Stimulated activated CD4-positive, alpha-beta T cell treated with anti-CD3 and anti-CD28 coated beads, TNF-alpha, amount 100 ng/mL, for 24 hours (primary cell): ENCODE measurements around the gene TBC1D16.

Source experiments
- DNase-seq, 3 experiments: peaks; one replicate each; pipeline ENCODE4 v3.0.0-alpha.2; 2020; ENCODE audit warnings: low read depth in 3 of 3

TBC1D16 gene

DNA sequence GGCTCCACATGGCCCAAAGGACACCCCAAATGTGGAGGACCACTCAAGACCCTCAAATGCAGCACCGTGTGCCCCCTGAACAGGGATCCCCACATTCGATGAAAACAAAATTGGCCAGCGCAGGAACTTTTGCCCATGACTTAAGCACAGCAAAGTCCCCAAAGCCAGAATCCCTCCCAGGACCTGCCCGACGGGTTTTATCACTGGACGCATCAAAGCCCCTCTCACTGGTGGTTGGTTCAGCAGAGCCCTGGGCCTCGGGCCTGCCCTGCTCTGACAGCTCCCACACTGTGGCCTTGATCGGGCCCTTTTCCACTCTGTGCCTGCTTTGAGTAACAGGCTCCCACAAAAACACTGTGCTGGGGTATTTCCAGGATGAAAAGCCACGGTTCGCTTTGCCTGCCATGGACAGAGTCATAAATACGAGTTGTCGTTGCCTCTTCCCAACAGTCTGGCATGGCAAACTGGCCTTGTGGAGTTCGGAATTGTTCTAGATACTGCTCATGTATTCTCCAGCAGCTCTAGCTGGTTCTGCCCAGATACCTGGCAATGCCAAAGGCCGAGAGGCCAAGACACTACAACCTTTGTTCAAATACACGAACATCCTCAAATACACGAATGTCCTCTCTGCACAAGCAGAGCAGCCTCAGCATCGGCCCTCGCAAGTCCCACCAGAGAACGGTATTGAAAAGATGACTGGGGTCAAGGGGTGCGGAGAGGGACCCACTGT is 46.4 kb downstream of the TBC1D16 start:
- no peak for DNase-seq

DNA sequence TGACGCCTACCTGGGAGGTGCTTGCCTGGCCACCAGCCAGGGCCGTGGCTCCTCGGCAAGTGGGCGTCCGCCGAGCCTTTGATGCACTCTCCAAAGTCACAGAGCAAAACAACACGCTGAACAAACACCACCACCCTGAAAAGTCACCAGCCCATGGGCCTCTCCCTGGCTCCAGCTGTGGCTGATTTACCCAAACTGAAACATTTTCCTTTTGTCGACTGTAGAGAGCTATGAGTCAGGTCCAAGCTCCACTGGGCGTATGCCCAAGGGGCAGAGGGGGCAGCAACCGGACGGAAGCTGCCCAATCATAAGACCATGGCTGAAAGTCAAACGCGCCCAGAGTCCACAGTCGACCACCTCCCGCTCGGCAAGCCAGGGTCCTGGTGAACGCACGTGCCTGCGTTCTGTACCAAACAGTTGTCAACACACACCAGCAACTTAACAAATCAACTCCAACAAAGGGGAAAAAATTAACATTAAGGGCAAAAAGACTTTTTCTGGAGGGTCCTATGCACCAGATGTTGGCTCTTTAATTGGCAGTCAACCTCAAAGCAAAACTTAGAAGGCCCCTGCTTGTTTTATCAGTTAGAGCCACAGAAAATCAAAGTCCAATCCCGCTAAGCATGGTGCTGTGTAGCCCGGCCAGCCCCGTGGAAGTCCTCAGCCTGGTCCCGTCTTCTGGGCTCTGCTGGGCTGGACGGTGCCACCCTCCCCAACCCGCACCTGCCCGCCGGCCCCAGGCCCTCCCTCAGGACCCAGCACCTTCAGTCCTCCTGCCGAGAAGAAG is 47.3 kb downstream of the TBC1D16 start:
- no peak for DNase-seq

DNA sequence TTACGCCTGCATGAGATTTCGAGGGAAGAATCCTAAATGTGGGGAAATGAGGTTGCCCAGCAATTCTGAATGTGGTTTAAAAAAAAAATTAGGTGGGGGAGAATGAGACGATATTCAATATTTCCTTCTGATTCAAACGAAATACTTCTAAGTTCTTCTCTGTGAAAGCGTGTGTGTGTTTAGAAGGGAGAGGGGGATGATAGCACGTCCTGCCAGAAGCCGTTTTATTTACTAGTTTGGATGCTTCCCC is 47.8 kb downstream of the TBC1D16 start:
- DNase-seq: no peak

DNA sequence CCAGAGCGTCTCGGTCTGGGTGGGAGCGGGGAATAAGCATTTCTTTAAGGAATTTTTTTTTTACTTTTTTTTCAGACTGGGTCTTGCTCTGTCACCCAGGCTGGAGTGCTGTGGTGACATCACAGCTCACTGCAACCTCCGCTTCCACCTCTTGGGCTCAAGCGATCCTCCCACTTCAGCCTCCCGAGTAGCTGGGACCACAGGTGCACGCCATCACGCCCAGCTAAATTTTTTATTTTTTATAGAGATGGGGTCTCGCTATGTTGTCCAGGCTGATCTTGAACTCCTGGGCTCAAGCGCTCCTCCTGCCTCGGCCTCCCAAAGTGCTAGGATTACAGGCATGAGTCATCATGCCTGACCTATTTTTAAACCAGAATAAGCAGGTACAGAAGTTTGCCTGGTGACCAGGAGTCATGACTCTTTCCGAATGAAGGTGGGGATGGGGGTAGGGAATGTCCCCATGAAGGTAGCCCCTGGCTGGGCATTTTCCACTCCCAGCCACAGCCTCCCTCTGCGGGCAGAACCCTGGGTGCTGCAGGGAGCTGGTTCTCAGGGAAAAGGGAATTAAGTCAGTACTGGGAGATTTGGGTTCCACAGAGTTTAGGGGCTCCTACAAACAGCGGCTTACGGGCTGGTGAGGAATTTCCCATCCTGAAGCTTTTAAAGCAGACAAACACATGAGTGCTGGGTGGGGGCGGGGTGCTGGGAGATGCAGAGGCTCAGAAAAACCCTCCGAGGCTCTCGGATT is 48.3 kb downstream of the TBC1D16 start:
- DNase-seq: no peak

DNA sequence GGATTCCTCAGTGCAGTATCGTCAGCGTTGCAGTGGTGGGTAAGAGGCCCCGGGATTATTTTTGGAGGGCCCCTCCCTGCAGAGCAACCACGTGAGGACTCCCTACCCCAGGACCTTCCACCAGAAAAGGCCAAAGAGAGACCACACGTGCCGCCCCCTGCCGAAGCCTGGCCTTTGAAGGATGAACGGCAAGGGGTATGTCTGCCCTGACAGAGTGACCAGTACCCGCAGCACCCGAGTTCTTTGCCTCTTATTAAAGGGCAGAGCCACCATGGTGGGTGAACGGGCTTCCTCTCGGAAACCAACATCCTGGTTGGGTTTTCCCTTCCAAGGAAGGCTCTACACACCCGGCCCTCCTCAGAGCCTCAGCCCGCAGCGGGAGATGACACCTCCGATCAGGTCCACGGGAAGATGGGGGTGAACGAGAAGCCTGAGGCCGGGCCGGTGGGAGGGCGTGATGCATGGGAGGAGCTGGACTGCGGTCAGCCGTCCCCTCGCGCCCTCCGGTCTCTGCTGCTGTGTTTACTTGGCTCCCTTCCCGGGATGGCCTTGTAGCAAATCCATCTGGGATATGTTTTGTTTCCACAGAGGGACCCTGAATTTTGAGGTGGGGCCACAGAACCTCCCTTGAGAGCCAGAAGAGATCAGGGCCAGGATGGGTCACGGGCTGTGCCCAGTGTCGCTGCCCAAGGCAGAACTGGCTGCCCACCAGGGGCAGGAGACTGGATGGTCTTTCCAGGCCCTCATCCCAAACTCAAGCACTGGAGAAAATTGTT is 49.1 kb downstream of the TBC1D16 start:
- no peak for DNase-seq

DNA sequence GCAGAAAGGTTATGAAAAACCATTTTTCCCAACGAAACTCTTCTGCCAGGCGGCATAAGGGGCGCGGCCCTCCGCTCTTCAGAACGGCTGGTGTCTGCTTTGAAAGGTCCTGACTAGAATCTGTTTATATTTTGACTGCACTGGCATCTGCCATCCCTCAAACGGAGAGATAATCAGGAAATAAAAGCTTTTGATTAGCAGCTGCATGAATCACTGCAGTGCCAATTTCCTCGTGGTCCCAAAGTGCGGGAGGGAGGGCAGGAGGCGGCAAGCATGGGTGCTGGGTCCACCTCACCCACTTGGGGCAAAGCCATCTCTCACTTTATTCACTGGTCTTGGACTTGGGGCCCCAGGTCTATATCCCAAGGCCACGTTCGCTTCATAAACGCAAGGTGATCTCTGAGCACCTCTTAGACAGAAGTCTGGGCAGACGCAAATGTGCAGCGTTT is 49.7 kb downstream of the TBC1D16 start:
- DNase-seq: no peak

DNA sequence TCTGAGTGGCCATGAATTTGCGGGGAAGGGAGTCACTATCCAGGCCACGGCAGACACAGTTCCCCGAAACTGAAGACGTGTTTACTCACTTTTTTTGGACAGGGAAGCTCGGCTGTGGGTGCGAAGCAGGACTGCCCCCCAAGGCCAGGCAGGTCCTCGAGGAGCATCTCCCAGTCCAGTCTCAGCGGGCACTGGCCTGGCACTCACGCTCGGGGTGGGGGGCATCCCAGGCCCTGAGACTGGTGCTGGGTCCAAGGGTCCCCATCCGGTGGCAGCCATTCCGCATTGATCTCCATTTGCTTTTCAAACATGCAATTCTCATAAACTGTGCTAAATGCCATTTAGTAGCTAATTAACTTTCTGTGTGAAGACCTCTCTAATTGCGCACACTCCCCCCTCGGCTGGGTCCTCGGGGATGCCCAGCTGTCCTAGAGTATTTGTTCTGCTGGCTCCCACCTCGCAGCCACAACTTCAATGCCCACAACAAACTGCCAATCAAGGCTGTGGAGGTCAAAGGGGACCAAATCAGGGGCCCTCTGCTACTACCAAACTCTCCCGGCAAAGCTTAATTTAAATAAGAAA is 50.2 kb downstream of the TBC1D16 start:
- no peak for DNase-seq

DNA sequence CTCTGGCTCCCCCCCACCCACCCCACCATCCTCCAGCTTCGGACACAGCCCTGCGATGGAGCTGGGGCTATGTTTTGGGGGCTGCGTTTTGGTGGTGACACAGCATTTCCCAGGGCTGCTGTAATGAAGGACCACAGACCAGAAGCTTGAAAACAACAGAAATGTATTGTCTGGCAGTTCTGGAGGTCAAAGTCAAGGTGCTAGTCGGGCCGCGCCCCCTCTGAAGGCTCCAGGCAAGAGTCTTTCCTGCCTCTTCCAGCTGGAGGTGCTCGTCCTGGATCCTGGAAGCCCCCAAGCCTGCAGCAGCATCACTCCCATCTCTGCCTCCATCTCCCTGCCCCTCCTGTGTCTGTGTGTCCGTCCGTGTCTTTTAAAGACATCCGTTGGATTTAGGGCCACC is 50.8 kb downstream of the TBC1D16 start:
- no peak for DNase-seq

DNA sequence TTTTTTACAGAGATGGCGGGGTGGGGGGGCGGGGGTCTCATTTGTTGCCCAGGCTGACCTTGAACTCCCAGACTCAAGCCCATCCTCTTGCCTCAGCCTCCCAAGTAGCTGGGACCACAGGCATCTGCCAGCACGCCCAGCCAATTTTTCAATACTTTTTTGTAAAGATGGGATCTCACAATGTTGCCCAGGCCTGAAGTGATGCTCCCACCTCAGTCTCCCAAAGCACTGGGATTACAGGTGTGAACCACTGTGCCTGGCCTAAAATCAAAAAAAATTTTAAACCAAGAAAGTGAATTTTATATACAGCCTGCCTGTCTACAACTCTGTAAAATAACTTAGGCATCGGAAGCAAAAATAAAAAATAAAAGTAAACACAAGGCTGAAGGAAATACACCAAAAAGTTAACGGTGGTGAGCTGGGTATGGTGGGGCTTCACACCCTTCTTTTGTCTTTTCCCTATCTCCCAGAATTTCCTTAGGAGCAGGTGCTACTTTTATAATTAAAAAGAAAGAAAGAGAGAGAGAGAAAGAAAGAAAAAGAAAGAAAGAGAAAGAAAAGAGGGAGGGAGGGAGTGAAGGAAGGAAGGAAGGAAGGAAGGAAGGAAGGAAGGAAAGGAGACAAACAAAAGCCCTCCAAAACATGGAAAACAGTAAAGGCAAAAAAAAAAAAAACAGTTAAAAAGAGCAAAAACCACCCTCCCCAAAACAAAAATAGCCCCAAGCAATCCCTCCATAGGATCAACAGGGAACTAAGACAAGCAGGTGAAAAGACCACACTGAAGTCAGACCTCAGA is 51.4 kb downstream of the TBC1D16 start:
- no peak for DNase-seq

DNA sequence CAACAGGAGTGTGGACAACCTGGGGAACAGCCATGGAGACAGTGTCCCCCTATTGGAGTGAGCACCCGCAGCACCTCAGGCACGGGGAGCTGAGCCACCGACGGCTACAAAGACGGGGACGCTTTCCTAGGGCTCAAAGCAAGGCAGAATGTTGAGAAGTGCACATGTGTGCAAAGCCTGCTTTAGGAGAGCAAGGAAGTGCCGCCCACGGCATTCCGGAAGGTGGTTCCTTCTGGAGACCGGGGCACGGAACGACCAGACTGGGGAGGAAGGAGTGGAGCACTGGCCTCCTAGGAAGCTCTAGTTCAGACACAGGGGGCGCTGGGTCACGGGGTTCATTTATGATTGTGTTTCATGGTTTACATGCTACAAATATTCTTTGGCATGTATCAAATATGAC is 52.2 kb downstream of the TBC1D16 start:
- DNase-seq: no peak

DNA sequence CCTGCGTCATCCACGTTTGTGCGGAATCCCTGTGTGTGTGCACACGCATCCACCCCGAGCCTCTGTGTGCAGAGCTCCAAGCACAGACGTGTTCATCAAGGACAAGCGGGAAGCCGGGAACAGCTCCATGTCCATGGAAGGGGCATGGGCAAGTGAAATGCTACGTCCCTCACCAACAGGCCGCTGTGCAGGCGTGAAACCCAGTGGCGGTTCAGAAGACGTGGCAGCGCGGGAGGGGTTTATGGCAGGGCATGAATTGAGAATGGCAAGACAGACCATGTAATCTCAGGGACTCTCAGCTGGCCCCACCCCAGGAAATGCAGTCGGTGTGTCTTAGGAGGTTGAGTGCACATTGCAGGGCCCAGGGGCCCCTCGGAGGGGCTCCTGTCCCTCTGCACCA is 52.7 kb downstream of the TBC1D16 start:
- no peak for DNase-seq

DNA sequence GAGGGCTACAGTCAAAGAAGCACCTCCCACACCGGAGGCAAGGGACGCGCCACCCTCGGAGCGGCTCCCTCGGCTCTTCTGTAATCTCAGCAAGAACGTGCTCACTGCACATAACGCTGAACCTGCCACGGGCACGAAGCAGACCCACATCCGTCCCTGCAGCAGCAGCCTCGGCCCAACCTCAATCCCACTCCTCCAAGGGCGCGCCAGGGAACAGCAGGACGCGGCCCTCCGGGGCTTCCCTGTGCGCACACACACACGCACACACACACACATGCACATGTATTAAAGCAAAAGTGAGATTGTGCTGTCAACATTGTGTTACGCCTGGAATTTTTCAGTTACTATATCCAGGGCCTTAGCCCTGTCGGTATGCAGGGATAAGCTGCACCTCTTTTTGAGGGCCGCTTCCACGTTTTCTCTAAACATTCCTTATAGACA is 54.0 kb downstream of the TBC1D16 start:
- no peak for DNase-seq

DNA sequence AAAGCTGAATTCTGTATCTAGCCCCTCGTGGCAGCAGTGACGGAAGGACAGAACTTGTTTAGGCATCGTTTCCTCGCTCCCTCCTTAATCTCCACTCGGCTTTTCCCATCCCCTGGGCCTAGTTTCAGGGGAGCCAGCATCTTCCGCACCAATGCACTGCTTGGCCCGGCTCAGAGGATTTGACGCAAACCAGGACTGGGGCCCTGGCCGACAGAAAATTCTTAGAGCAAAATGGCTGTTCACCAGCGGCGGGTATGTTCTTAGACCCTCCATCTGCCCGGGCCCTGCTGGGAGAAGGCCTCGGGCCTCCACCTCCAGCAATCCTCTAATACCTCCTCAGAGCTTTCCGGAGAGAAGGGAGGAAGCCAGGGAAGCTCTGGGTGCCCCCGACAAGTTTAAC is 54.6 kb downstream of the TBC1D16 start:
- no peak for DNase-seq

DNA sequence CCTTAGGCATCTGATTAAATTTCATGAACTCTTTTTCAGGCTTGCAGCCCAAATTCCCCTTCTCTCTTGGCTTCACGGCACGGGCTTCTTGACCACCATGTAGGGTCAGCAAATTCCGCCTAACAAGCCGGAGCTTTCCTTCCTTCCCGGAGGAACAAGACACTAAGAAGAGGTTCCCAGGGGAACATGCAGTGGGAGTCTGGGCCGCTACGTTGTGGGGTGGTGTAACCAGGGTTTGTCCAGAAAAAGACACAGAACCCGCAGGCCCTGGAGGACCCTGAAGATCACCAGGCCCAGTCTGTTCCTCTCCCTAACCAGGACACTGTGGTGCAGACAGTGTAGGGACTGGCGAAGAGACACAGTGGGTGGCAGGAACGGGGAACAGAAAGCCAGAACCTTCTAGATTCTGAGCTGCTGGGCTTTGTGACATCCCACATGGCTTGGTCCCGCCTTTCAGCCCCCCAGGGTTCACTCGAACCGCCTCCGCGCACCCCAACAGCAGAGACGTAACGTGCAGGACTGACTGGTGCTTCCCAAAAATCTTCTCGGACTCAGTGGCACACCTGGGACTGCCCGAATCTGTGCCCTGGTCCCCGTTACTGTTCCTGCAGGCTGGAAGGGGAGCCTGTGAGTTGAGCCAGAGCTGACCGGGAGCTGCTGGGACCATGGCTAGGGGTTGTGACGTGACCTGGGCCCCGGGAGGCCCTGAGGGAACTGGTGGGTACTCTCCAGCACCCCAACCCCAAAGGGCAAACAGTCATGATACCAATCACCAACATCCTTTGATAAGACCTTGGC is 55.2 kb downstream of the TBC1D16 start:
- no peak for DNase-seq

DNA sequence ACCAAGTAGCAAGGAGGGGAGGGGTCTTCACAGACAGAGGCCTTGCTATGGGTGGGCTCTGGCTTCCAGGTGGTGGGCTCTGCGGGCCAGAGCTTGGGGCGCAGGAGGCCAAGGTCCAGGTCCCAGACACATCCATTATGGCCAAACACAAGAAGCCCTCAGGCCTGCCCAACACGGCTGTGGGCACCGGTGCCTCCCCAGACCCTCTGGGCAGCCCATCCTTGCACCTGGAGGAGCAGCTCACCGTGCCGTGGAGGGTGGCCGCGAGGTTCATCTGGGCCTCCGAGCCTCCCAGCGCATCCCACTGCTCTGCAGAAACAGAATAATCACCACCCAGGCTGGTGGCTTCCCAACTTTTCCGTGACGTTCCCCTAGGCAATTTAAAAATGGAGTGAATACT is 55.9 kb downstream of the TBC1D16 start:
- no peak for DNase-seq

DNA sequence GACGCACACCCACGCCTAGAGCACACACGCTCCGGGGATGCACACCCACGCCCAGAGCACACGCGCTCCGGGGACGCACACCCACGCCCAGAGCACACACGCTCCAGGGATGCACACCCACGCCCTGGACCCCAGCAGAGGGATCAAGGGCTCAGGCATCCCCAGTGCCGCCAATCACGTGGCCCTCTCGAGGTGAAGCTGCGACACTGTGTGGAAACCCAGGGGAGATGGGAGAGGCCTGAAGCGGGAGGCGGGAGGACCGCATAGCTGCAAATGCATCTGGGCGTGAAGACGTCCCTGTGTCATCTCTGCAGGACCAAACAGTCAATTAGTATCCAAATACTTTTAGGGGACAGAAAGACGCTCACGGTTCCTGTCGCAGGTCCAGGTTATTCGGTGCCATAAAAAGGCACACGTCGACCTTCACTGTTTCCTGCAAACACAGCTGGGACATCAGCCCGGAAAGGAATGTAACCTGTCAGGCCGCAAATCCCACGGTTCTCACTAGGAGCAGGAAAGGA is 56.4 kb downstream of the TBC1D16 start:
- DNase-seq: no peak

DNA sequence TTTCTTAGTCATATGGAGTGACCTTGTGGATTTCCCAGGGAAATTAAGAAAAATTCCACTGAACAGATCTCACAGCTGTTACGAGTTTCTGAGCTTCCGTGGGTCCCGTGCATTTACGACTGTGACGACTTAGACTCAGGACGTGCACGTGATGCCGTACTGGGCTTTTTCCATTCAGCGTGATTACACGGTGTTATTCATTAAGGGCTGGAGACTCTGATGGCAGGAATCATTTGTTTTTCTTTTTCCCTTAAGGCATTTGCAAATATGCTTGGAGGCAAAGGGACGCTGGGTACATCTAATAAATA is 57.2 kb downstream of the TBC1D16 start:
- no peak for DNase-seq

DNA sequence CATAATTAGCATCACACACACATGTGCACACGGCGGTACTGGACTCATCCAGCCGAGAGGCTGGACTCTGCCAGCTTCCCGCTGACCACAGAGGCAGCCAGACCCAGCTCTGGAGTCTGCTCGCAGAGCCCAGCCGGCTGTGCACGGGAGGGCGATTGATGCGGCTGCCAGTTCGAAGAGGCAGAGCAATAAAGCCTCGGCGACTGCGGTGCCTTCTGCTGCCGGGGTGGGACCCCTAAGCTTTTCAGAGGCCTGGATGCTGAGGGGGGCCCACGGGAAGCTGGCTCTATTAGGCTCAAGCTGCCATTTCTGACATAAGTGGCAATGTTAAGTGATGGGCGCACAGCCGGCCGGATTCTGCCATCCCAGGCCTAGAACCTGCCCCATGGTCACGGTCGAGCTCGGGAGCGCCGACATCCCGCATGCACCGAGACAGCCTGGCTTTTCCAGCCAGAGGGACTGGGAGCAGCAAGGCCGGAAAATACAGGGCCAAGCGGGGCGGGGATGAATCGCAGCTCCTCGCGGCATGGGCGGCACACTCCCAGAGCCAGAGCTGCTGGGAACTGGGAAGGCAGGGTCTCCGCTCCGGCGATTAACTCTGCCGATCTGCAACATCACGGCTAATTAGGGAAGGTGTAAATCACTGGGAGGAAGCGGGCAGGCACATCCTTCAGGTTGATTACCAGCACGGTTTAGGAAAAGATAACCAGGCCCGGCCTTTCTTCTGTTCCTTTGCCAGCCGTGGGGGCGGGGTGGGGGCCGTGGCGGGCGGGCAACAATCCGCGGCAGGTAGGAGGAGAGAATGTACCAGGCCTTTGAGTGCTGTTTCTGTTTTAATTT is 57.7 kb downstream of the TBC1D16 start:
- no peak for DNase-seq

DNA sequence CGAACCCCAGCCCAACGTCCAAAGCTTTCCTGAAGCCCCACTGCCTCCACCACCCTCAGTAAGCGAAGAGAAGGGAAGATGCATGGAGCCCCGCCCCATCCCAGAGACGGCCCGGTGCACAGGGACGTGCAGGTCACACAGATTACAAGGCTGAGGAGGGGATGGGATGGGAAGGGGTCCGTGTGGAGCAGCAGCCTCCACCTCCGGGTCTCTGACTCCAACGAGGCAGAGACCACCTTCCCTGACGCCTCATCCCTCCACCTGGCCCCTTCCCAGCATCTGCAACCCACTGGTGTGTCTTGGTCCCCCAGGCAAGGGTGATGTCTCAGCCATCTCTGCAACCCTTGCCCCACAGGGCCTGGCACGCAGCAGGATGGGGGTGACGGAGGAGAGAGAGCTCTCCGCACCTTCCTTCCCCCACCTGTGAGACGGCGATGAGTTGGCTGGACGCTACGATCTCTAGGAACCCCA is 58.5 kb downstream of the TBC1D16 start:
- no peak for DNase-seq
